Fibroblast of skin of right biceps (primary cell): ENCODE data around the gene CUL3.
A peak's percentile ranks its signal among the peaks of the same experiment; 100 is the strongest.
"Not testable (repeated sequence)": the region's sequence is repeated elsewhere in the genome, so short reads cannot be mapped to it uniquely, and the experiment has no call there.

Experiments used
- DNase-seq: peaks from one replicate; pipeline ENCODE4 v3.0.0-alpha.2; 2013

The CUL3 gene

GRCh38 chr2:224532931-224533330 is 52.2 kb downstream of the CUL3 start:
- no peak for DNase-seq

- DNase-seq, result no peak
Measured at GRCh38 chr2:224532441-224532840, 52.7 kb downstream of the CUL3 start.

GRCh38 chr2:224528171-224528570 is 57.0 kb downstream of the CUL3 start:
- peak; percentile 44 for DNase-seq

GRCh38 chr2:224525774-224526173 is 59.4 kb downstream of the CUL3 start:
- peak; percentile 5 for DNase-seq

GRCh38 chr2:224524657-224525056 is 60.5 kb downstream of the CUL3 start:
- DNase-seq, result no peak

GRCh38 chr2:224523626-224524577 is 61.3 kb downstream of the CUL3 start:
- DNase-seq, result peak; percentile 6

GRCh38 chr2:224522483-224522882 is 62.7 kb downstream of the CUL3 start:
- not testable (repeated sequence) for DNase-seq

GRCh38 chr2:224520064-224520463 is 65.1 kb downstream of the CUL3 start:
- peak; percentile 71 for DNase-seq

- peak; percentile 76 for DNase-seq
Measured at GRCh38 chr2:224518806-224519580, 66.2 kb downstream of the CUL3 start.

GRCh38 chr2:224517963-224518362 is 67.2 kb downstream of the CUL3 start:
- no peak for DNase-seq

- not testable (repeated sequence) for DNase-seq
Measured at GRCh38 chr2:224516393-224516792, 68.8 kb downstream of the CUL3 start.

GRCh38 chr2:224513991-224514390 is 71.2 kb downstream of the CUL3 start:
- peak; percentile 24 for DNase-seq

- no peak for DNase-seq
Measured at GRCh38 chr2:224507789-224508188, 77.4 kb downstream of the CUL3 start.

- DNase-seq, result no peak
Measured at GRCh38 chr2:224506494-224506893, 78.7 kb downstream of the CUL3 start.

GRCh38 chr2:224498991-224499390 is 86.2 kb downstream of the CUL3 start:
- DNase-seq, result no peak

- DNase-seq, result peak; percentile 30
Measured at GRCh38 chr2:224492531-224492930, 92.6 kb downstream of the CUL3 start.

GRCh38 chr2:224487940-224488339 is 97.2 kb downstream of the CUL3 start:
- DNase-seq, result not testable (repeated sequence)

- peak; percentile 93 for DNase-seq
Measured at GRCh38 chr2:224485081-224486014, 99.8 kb downstream of the CUL3 start.

- no peak for DNase-seq
Measured at GRCh38 chr2:224479826-224480225, 105.3 kb downstream of the CUL3 start.

GRCh38 chr2:224472827-224473226 is 112.3 kb downstream of the CUL3 start:
- no peak for DNase-seq

GRCh38 chr2:224472137-224472536 is 113.0 kb downstream of the CUL3 start:
- DNase-seq, result no peak

- no peak for DNase-seq
Measured at GRCh38 chr2:224469374-224469964, 115.7 kb downstream of the CUL3 start.
